Activated CD4-positive, alpha-beta memory T cell treated with anti-CD3 and anti-CD28 coated beads, Interleukin-2, amount 10 ng/mL, durations not matched to agents 7 days and 5 days (primary cell): ENCODE data around the gene COL4A1. TPM values are rescaled to one million over a fixed set of nuclear protein-coding genes. Genes with fewer than 3 reads are reported as not detected.

Experiments used
- CTCF ChIA-PET: fragments of 350-600 bp; sonication (Branson Sonifier 250); formaldehyde crosslinking; loops from one replicate; lab custom pipeline; 2021; ENCODE audit warnings: antibody characterized with exemption, inconsistent platforms; lab: Charles Lee
- POLR2A ChIA-PET: fragments of 350-600 bp; sonication (Branson Sonifier 250); formaldehyde crosslinking; loops from one replicate; lab custom pipeline; 2021; ENCODE audit warnings: antibody characterized with exemption; lab: Charles Lee
- DNase-seq: peaks from one replicate; pipeline ENCODE4 v3.0.0-alpha.2; 2020
- H3K27ac Mint-ChIP-seq: one replicate; pipeline ENCODE4 v1.8.0; 2021; ENCODE audit warnings: mild to moderate bottlenecking, mixed read lengths
- H3K27me3 Mint-ChIP-seq: one replicate; pipeline ENCODE4 v1.8.0; 2021; ENCODE audit warnings: mixed read lengths
- H3K36me3 Mint-ChIP-seq: one replicate; pipeline ENCODE4 v1.8.0; 2021; ENCODE audit warnings: low read depth, mixed read lengths
- H3K4me1 Mint-ChIP-seq: one replicate; pipeline ENCODE4 v1.8.0; 2021; ENCODE audit warnings: mixed read lengths
- H3K4me3 Mint-ChIP-seq: one replicate; pipeline ENCODE4 v1.8.0; 2021; ENCODE audit warnings: mild to moderate bottlenecking, mixed read lengths
- H3K9me3 Mint-ChIP-seq: one replicate; pipeline ENCODE4 v1.8.0; 2021; ENCODE audit warnings: mixed read lengths
- total RNA-seq, 2 experiments: library from RNA; stranded (reverse); gene quantifications; one replicate each; pipeline ENCODE4 v1.2.3, GENCODE V29; 2021

COL4A1 gene
- total RNA-seq, 2 experiments from 2014 or later: not detected

- ChIA-PET POLR2A (no interaction called here), CTCF (no interaction called here)
- H3K36me3 Mint-ChIP-seq: no peaks in the 10 kb centered on the region
- H3K27ac Mint-ChIP-seq: no peak overlapping the region
- H3K4me3 Mint-ChIP-seq: no peak overlapping the region
- no peak for DNase-seq
- H3K9me3 Mint-ChIP-seq: no peaks in the 10 kb centered on the region
- H3K4me1 Mint-ChIP-seq: no peaks in the 10 kb centered on the region
- peaks cover 4% of the 10 kb centered on the region for H3K27me3 Mint-ChIP-seq
Measured at GRCh38 chr13:110347535-110348308, 40.8 kb upstream of the COL4A1 start.

DNA sequence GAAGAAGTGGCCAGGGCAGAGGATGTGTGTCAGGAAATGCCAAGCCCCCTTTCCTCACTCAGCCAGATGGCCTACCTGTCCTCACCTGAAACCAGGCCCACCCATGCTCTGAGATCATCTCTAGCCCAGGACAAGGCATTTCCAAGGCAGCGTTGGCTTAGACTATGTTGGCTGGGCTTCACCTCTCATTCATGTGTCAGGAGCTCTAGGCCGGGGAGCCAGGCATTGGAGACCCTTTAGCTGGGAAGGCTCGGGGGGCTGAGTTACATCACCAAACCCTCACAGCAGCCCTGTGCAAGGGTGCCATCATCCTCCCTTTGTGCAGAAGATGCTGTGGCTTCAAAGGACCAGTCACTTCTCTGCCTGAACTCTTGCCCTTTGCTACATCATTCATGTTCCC, 40.1 kb upstream of the COL4A1 start:
- Mint-ChIP-seq H3K27me3 (peaks cover 10% of the 10 kb centered on the region), H3K9me3 (no peaks in the 10 kb centered on the region), H3K36me3 (no peaks in the 10 kb centered on the region), H3K4me3 (no peak overlapping the region), H3K27ac (no peak overlapping the region), H3K4me1 (no peaks in the 10 kb centered on the region)
- POLR2A ChIA-PET: no interaction called here
- no peak for DNase-seq
- CTCF ChIA-PET: no interaction called here

GRCh38 chr13:110346661-110347067, 39.7 kb upstream of the COL4A1 start:
- H3K36me3 Mint-ChIP-seq: no peaks in the 10 kb centered on the region
- H3K27me3 Mint-ChIP-seq: peaks cover 13% of the 10 kb centered on the region
- H3K4me1 Mint-ChIP-seq: peaks cover 2% of the 10 kb centered on the region
- H3K9me3 Mint-ChIP-seq: no peaks in the 10 kb centered on the region
- H3K4me3 Mint-ChIP-seq: no peak overlapping the region
- H3K27ac Mint-ChIP-seq: no peak overlapping the region
- no peak for DNase-seq
- CTCF ChIA-PET: no interaction called here
- POLR2A ChIA-PET: no interaction called here

GRCh38 chr13:110345701-110346100, 38.7 kb upstream of the COL4A1 start:
- CTCF ChIA-PET: no interaction called here
- POLR2A ChIA-PET: no interaction called here
- H3K27me3 Mint-ChIP-seq: peaks cover 22% of the 10 kb centered on the region
- no peaks in the 10 kb centered on the region for H3K9me3 Mint-ChIP-seq
- H3K4me3 Mint-ChIP-seq: no peak overlapping the region
- no peak for DNase-seq
- no peaks in the 10 kb centered on the region for H3K36me3 Mint-ChIP-seq
- H3K27ac Mint-ChIP-seq: no peak overlapping the region
- H3K4me1 Mint-ChIP-seq: peaks cover 11% of the 10 kb centered on the region

GRCh38 chr13:110345266-110345665, 38.3 kb upstream of the COL4A1 start:
- Mint-ChIP-seq H3K4me3 (no peak overlapping the region), H3K36me3 (no peaks in the 10 kb centered on the region), H3K9me3 (no peaks in the 10 kb centered on the region), H3K4me1 (peaks cover 15% of the 10 kb centered on the region), H3K27ac (no peak overlapping the region), H3K27me3 (peaks cover 25% of the 10 kb centered on the region)
- POLR2A ChIA-PET: no interaction called here
- CTCF ChIA-PET: no interaction called here
- DNase-seq: no peak

DNA sequence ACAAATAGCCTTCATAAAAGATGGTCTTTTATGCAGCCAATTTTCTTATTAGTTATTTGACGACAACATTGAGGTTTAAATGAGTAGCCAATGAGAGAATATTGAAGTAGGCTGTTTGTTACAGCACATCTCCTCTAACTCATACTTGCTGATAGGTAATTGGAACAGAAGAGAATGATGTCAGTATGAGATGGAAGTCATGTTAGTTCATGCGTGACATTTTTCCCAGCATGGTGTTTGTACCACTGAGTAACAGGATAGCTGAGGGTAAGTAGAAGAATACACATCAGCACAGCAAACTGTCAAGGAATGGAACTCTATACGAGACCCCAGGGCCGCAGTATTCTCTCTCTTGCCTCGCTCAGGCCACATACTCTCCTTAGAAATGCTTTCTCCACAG, 37.4 kb upstream of the COL4A1 start:
- Mint-ChIP-seq H3K9me3 (no peaks in the 10 kb centered on the region), H3K4me3 (no peak overlapping the region), H3K27ac (no peak overlapping the region), H3K36me3 (no peaks in the 10 kb centered on the region), H3K27me3 (peaks cover 28% of the 10 kb centered on the region), H3K4me1 (peaks cover 20% of the 10 kb centered on the region)
- POLR2A ChIA-PET: no interaction called here
- DNase-seq: no peak
- CTCF ChIA-PET: no interaction called here

DNA sequence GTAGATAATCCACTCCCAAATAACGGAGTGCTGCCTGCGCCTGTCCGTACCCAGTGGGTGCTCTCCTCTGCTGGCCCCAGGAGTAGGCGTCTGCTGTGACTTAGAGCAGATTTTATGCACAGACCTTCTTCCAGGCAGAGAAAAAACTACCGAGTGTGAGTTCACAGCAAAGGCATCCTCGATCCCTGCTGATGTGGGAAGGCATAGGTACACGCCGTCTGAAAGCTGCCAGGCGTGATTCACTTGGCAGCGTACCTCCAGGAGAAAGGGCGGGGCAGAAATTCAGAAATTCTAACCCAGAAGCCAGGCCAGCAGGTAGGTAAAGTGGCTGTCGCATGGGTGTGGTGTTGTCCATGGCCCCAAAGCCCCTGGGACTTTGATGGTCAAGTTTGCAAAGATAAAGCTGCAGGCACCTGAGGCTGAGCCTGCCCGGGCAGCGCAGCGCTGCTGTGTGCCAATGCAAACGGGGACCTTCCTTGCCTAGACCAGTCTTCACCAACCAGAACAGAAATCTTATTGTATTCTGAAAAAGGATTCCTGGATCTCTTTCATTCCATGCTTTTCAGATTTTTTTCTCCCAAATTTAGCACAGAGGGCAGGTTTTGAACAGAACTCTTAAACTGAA, 36.4 kb upstream of the COL4A1 start:
- H3K36me3 Mint-ChIP-seq: no peaks in the 10 kb centered on the region

DNA sequence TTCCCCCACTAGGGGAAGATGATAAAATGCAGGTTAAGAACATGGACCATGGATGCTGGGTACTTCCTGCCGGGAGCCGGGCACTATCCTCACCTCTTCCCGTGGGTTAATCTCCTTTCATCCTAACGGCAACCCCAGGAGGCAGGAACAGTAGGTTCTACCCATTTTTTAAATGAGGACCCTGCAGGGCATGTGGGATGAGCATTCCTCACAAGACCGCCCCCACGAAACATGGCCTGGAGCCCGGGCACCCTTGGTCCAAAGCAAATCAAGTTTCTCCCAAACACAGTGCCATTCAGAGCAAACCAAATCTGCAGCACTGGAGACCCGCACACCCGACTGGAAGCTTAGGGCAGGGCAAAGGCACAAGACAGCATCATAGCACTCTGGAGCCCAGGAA, 35.5 kb upstream of the COL4A1 start:
- DNase-seq: no peak
- Mint-ChIP-seq H3K27me3 (peaks cover 28% of the 10 kb centered on the region), H3K4me1 (peaks cover 20% of the 10 kb centered on the region), H3K27ac (no peak overlapping the region), H3K9me3 (no peaks in the 10 kb centered on the region), H3K4me3 (no peak overlapping the region), H3K36me3 (no peaks in the 10 kb centered on the region)
- CTCF ChIA-PET: no interaction called here
- POLR2A ChIA-PET: no interaction called here

More for the DNA sequence above, 36.4 kb upstream of the COL4A1 start:
- ChIA-PET POLR2A (no interaction called here), CTCF (no interaction called here)
- Mint-ChIP-seq H3K4me3 (no peak overlapping the region), H3K27me3 (peaks cover 28% of the 10 kb centered on the region), H3K9me3 (no peaks in the 10 kb centered on the region), H3K4me1 (peaks cover 20% of the 10 kb centered on the region), H3K27ac (no peak overlapping the region)
- no peak for DNase-seq

GRCh38 chr13:110341445-110342244, 34.7 kb upstream of the COL4A1 start:
- ChIA-PET POLR2A (no interaction called here), CTCF (no interaction called here)
- Mint-ChIP-seq H3K9me3 (no peaks in the 10 kb centered on the region), H3K4me1 (peaks cover 20% of the 10 kb centered on the region), H3K27ac (no peak overlapping the region), H3K27me3 (peaks cover 28% of the 10 kb centered on the region), H3K4me3 (no peak overlapping the region), H3K36me3 (no peaks in the 10 kb centered on the region)
- no peak for DNase-seq

DNA sequence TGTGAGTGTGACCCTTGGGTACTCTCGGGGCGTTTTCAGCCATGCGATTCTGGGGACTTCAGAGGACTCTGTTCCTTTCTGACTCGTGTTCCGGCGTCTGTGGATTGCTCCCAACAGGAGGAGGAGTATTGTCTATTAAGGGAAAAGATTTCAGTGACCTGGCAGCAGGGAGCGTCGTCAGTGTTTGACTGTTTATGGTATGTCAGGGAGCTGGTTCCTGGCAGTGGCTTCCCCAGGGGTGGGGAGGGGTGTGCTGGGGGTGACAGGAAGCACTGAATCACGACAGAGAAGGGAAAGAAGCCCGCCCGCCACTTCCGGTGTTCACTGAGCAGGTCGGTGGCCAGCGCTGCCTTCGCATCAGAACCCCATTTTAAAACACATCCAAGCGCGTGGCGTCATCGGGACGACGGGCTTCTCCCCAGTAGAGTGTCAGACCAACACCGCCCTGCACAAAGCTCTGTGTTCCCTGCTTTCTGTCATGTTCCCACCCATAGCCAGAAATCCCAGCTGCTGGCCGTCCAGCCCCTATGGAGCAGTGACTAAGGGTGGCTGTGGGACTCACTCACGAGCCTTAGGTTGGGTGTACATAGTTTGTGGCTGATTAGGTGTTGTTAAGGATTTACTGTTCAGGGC, 34.0 kb upstream of the COL4A1 start:
- CTCF ChIA-PET: no interaction called here
- H3K4me3 Mint-ChIP-seq: no peak overlapping the region

GRCh38 chr13:110339975-110340550, 33.1 kb upstream of the COL4A1 start:
- Mint-ChIP-seq H3K36me3 (no peaks in the 10 kb centered on the region), H3K9me3 (no peaks in the 10 kb centered on the region), H3K4me3 (no peak overlapping the region), H3K4me1 (peaks cover 20% of the 10 kb centered on the region), H3K27ac (no peak overlapping the region), H3K27me3 (peaks cover 28% of the 10 kb centered on the region)
- no peak for DNase-seq
- ChIA-PET POLR2A (no interaction called here), CTCF (no interaction called here)

More for the DNA sequence above, 34.0 kb upstream of the COL4A1 start:
- no peaks in the 10 kb centered on the region for H3K36me3 Mint-ChIP-seq
- POLR2A ChIA-PET: no interaction called here
- peaks cover 28% of the 10 kb centered on the region for H3K27me3 Mint-ChIP-seq
- peaks cover 20% of the 10 kb centered on the region for H3K4me1 Mint-ChIP-seq
- DNase-seq: peak; percentile 65
- H3K27ac Mint-ChIP-seq: no peak overlapping the region
- no peaks in the 10 kb centered on the region for H3K9me3 Mint-ChIP-seq

- ChIA-PET POLR2A (no interaction called here), CTCF (no interaction called here)
- Mint-ChIP-seq H3K27ac (no peak overlapping the region), H3K9me3 (no peaks in the 10 kb centered on the region), H3K4me1 (peaks cover 20% of the 10 kb centered on the region), H3K27me3 (peaks cover 28% of the 10 kb centered on the region), H3K36me3 (no peaks in the 10 kb centered on the region), H3K4me3 (no peak overlapping the region)
- no peak for DNase-seq
Measured at GRCh38 chr13:110339263-110339662, 32.3 kb upstream of the COL4A1 start.
